Measurements from ENCODE around the gene TBC1D16.

TBC1D16 gene

DNA sequence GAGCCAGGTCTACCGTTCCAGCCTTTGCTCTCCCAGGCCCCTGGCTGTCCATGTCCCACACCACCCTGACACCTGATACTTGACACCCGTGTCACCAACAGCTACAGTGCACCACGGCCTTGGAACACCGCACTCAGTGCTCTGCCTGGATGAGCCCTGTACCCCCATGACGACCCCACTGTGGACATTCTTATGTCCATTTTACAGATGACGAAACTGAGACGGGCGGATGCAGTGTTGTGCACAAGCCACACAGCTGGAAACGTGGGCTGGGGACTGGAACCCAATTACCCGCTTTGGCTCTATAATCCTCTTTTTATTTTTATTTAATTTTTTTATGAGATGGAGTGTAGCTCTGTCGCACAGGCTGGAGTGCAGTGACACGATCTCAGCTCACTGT is 112.9 kb downstream of the TBC1D16 start:
- DNase-seq (ENCODE audit: low read depth) = no peak
- TF ChIP-seq, protein P1, sequence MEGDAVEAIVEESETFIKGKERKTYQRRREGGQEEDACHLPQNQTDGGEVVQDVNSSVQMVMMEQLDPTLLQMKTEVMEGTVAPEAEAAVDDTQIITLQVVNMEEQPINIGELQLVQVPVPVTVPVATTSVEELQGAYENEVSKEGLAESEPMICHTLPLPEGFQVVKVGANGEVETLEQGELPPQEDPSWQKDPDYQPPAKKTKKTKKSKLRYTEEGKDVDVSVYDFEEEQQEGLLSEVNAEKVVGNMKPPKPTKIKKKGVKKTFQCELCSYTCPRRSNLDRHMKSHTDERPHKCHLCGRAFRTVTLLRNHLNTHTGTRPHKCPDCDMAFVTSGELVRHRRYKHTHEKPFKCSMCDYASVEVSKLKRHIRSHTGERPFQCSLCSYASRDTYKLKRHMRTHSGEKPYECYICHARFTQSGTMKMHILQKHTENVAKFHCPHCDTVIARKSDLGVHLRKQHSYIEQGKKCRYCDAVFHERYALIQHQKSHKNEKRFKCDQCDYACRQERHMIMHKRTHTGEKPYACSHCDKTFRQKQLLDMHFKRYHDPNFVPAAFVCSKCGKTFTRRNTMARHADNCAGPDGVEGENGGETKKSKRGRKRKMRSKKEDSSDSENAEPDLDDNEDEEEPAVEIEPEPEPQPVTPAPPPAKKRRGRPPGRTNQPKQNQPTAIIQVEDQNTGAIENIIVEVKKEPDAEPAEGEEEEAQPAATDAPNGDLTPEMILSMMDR (conservative IDR thresholded peaks at IDR 0.05; ENCODE audit: control insufficient read depth, insufficient read depth, low read depth, low read length) = no peak
- no peak overlapping the region for H3K4me3 ChIP-seq (ENCODE audit: control insufficient read depth, low read depth, low read length)

DNA sequence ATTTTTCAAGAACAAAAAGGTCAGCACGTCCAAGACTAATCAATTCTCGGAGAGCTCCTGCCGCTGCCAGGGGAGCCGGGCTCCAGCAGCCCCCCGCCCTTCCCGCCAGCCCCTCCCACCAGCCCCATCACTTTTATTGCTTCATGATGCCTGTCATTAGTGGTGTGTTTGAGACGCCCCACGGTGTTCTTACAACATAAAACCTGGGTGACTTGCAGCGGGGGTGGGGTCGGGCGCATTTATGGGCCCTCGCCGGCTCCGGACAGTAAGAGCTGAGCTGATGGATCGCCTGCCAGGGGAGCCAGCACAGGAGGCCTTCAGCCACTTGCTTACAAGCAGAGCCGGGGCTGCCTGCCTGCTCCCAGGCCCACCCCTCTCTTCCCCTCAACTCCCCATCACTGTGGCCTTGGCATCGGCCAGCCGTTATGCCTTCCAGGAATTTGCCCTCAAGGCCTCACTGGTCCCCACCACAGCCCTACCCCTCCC is 113.5 kb downstream of the TBC1D16 start:
- DNase-seq (ENCODE audit: low read depth) = no peak
- no peak overlapping the region for H3K4me3 ChIP-seq (ENCODE audit: control insufficient read depth, low read depth, low read length)
- TF ChIP-seq, protein P1 (conservative IDR thresholded peaks at IDR 0.05; ENCODE audit: control insufficient read depth, insufficient read depth, low read depth, low read length) = no peak

DNA sequence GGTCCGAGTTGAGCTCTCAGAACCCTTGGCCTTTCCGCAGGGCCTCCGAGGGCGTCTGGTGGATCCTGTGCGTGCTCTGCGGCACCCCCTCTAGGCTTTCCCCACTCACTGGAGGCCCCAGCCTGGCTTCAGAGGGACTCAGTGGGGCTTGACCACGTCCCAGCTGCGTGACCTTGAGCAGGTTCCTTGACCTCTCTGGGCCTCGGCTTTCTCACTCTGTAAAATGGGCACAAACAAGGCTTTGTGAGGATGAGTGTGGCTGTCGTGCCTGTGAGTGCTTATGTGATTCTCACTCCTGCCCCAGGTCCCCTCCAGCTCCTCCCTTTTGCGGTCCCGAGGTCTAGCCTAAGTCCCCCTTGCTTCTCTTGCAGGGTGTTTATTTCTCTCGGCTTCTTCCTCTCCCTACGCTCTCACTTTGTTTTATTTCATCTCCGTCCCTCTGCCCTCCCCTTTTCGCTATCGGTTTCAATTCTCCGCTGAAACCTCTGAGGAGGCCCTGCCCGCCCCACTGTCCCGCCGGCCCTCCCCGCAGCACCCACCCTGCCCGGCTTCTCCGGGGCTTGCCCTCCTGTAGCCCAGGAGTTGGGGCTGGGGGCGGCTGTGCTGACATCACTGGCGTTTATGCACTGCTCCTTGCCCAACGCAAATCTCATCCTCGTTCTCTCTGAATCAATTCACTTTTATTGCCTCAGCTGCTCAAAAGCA is 114.1 kb downstream of the TBC1D16 start:
- DNase-seq (ENCODE audit: low read depth) = no peak
- TF ChIP-seq, protein P1 (conservative IDR thresholded peaks at IDR 0.05; ENCODE audit: control insufficient read depth, insufficient read depth, low read depth, low read length) = no peak
- no peak overlapping the region for H3K4me3 ChIP-seq (ENCODE audit: control insufficient read depth, low read depth, low read length)

DNA sequence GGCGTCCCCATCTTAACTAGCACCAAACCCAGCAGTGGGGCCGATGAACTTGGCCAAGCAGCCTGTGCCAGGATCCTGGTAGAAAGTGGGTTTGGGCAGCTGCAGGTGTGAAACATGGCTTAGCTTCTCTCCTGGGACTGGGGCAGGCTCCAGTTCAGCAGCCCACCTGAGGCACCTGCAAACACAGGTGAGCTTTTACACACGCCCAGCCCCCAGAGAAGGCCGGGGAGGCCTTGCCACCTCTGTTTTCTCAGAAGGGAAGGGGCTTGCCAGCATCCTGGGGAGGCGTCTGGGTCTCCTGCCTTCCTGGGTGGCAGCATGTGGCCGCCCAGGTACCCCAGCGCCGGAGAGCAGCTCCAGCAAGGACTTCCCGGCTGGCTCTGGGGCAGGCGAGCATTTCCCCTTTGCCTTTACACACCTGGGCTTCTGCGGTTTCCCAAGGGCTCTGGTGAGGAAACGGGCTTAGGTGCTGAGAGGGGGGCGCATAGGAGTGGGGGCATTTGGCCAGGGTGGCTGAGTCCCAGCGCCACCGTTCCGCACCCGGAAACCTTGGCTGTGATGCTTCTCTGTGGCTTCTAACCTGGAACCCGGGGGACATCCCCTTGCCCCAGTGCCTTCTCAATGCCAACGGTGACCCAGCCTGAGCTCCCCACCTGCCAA is 114.8 kb downstream of the TBC1D16 start:
- no peak overlapping the region for H3K4me3 ChIP-seq (ENCODE audit: control insufficient read depth, low read depth, low read length)
- TF ChIP-seq, protein P1 (conservative IDR thresholded peaks at IDR 0.05; ENCODE audit: control insufficient read depth, insufficient read depth, low read depth, low read length) = no peak
- DNase-seq (ENCODE audit: low read depth) = no peak

DNA sequence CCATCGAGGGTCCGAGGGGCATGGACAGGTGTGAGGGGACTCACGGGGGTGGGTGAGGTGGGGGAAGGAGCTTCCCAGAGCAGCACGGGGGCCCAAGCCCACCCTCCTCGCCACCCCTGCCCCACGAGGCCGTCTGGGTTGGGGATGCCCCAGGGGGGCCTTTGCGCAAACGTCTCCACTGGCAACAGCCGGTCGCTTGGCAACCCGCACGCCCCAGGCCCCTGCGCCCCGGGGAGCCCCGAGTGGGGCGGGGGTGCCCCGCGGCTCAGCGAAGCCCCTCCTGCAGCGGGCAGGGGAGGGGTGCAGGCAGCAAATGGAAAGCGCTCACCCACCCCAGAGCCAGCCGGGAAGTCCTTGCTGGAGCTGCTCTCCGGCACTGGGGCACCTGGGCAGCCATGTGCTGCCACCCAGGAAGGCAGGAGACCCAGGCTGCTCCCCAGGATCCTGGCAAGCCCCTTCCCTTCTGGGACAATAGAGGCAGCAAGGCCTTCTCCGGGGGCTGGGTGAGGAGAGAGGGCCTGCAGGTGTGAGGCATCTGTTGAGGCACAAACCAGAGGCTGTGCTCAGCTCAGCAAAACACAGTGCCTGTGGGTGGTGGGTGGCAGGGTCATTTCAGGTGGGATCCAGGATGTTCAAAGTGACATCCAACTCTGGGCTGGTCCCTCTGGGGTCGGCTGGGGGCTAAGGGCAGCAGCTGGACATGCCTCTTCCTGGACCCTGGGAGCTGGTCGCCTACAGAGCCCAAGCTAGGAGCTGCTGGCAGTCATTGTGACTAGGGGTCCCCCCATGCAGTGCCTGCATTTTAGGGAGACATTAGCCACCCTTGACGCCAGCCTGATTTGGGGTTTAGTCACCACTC is 115.6 kb downstream of the TBC1D16 start:
- TF ChIP-seq, protein P1 (conservative IDR thresholded peaks at IDR 0.05; ENCODE audit: control insufficient read depth, insufficient read depth, low read depth, low read length) = no peak
- DNase-seq (ENCODE audit: low read depth) = no peak
- H3K4me3 ChIP-seq (ENCODE audit: control insufficient read depth, low read depth, low read length) = no peak overlapping the region

DNA sequence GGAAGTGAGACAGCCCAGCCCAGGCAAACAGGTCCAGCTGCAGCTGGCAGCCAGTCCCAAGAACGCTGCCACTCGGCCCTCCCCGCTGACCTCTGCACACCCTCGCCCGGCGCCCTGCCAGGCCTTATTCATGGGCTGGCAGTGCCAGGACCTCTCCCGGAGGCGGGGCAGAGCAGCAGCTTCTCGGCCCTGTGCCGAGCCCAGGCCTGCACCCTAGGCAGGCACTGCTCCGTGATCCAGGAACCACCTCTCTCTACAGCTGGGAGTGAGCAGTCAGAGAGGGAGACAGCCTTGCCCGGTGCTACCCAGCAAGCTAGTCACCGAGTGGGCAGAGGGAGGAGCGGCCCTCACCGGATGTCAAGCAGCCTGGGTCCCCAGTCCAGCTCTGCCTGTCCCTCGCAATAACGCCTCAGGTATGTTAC is 116.5 kb downstream of the TBC1D16 start:
- DNase-seq (ENCODE audit: low read depth) = no peak
- TF ChIP-seq, protein P1 (conservative IDR thresholded peaks at IDR 0.05; ENCODE audit: control insufficient read depth, insufficient read depth, low read depth, low read length) = no peak
- H3K4me3 ChIP-seq (ENCODE audit: control insufficient read depth, low read depth, low read length) = no peak overlapping the region

All from fibroblast of mammary gland (primary cell).